Renal cortex interstitium (tissue), 11 donors: ENCODE data around the gene PLEKHD1. TPM values are rescaled to one million over a fixed set of nuclear protein-coding genes. Genes with fewer than 3 reads are reported as not detected.
A peak's percentile ranks its signal among the peaks of the same experiment; 100 is the strongest.

Source experiments
- DNase-seq, 11 donors: peaks; one replicate each; pipeline ENCODE4 v3.0.0-alpha.2; 2013; ENCODE audit warnings: low read depth in 9 of 11, low spot score in 4 of 11; ENCODE audit errors: extremely low read depth in 1 of 11
- polyA plus RNA-seq, 3 donors: library from polyadenylated mRNA; unstranded; fragments of 120-200 nt; gene quantifications; one replicate each; pipeline ENCODE4 v1.2.1, GENCODE V29; 2013; ENCODE audit not compliant: insufficient read length in 3 of 3

Gene PLEKHD1
- polyA plus RNA-seq, 3 donors: 4.4 to 5.0 (median 4.6) TPM

GRCh38 chr14:69500096-69500495, 15.6 kb downstream of the PLEKHD1 start:
- no peak for DNase-seq

DNA sequence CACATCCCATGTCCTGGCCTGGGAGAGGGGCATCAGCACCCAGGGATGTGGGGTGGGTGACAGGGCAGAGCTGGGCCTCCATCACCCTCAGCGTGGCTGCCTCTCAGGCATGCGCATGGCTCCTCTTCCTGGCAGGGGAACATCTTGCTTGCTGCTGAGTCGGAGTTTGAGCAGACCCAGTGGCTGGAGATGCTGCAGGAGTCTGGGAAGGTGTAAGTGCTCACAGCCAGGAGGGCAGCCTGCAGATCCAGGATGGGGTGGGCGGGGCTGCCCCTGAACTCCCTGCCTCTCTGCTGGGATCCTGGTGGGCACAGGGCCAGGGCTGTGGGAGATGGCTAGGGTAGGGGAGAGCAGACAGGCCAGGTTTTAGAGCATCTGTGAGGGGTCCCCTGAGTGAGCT, 16.2 kb downstream of the PLEKHD1 start:
- no peak for DNase-seq

- no peak for DNase-seq
These were observed 16.9 kb downstream of the PLEKHD1 start for GRCh38 chr14:69501423-69501838.

- no peak for DNase-seq
These were observed 20.2 kb downstream of the PLEKHD1 start for GRCh38 chr14:69504775-69505174.

GRCh38 chr14:69505338-69506240, 21.1 kb downstream of the PLEKHD1 start:
- DNase-seq: no peak

- DNase-seq: no peak
These were observed 21.7 kb downstream of the PLEKHD1 start for GRCh38 chr14:69506241-69506595.

GRCh38 chr14:69518289-69519101, 34.0 kb downstream of the PLEKHD1 start:
- DNase-seq: no peak

DNA sequence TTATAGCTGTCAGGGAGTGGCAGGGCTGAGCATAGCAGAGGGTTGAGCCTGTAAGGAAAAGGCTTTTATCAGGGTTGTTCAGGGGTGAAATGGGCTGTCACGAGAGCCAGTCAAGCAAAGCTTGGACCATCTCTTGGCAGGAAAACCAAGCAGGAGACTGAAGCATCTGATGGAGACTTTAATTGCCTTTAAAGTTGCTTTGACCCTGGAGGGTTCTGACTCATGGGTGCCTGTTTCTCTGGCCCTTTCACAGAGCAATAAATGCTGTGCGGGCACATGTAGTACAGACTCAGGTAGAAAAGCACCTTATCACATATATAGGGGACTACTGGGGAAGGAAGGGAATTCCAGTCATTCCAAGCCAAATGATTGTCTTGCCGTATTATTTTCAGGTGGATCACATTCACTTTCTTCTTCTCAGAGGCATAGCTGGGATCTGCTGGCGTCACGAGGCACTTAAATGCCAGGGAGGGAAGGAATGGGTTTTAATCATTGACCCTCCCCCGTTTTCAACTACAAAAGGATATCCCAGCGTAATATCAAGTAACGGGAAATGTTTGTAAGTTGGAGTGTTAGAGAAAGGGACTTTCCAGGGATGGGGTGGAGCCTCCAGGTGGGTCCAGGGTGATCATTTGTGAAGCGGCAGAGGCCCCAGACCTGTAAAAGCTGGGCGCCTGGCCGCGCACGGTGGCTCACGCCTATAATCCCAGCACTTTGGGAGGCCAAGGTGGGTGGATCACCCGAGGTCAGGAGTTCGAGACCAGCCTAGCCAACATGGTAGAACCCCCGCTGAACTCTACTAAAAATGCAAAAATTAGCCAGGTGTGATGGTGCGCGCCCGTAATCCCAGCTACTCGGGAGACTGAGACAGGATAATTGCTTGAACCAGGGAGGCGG, 34.9 kb downstream of the PLEKHD1 start:
- peak in 7 of 11 donors; percentile 17 to 56 (median 38) for DNase-seq

GRCh38 chr14:69522026-69522425, 37.5 kb downstream of the PLEKHD1 start:
- DNase-seq: no peak

- no peak for DNase-seq
These were observed 41.4 kb downstream of the PLEKHD1 start for GRCh38 chr14:69525896-69526295.

- no peak for DNase-seq
These were observed 43.1 kb downstream of the PLEKHD1 start for GRCh38 chr14:69527635-69528034.

- no peak for DNase-seq
These were observed 43.6 kb downstream of the PLEKHD1 start for GRCh38 chr14:69528143-69528542.

- DNase-seq: no peak
These were observed 44.4 kb downstream of the PLEKHD1 start for GRCh38 chr14:69528930-69529329.

DNA sequence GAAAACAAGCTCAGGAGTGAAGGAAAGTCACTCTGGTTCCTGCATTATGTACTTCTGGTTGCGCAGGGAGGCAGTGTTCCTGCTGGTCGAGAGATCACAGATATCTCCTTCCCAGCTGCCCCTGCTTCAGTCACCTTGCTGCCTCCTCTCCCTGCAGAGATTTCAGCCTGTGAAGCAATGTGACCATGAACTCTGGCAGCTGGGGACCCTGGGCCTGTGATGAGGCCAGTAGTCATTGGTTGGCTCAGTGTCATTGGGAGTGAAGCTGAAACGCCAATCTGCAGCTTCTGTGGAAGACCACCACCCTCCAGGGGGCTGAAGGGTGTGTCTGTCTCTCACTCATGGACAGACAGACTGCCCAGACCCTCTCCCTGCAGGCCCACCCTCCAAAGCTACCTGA, 45.0 kb downstream of the PLEKHD1 start:
- no peak for DNase-seq

GRCh38 chr14:69530095-69530494, 45.6 kb downstream of the PLEKHD1 start:
- no peak for DNase-seq

- no peak for DNase-seq
These were observed 46.6 kb downstream of the PLEKHD1 start for GRCh38 chr14:69531135-69531534.

DNA sequence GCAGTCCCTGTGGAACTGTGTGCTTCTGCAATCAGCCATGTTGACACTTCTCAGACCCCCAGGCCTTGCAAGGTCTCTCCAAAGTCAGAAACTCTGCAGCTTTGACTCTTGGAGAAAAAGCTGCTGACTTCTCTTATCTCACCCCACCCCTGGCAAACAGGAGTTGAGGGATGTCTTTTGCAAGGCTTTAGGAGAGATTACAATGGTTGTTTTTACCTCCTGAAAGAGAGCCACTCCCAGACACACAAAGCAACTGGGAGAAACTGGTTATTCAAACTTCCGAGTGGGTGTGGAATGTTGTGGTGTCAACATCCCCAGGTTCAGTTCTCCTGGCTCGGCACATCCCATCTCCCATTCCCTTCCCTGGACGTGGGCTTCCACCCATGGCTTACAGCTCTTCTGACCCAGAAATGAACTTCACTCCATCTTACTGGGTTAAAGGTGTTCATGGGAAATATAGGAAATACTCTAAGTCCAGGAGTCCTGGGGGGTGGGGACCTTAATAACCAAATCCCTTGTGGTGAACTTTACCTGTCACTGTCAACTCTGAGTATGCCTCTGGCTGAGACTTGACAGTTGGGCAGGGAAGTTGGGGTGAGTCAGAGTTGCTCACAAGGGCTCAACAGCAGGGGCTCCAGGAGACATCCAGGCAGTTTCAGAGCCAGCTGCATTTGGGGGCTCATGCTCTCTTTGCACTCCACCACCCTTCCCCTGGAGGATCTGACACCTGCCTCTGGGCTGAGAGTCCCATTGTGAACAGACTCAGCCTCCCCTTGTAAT, 48.2 kb downstream of the PLEKHD1 start:
- DNase-seq: no peak

DNA sequence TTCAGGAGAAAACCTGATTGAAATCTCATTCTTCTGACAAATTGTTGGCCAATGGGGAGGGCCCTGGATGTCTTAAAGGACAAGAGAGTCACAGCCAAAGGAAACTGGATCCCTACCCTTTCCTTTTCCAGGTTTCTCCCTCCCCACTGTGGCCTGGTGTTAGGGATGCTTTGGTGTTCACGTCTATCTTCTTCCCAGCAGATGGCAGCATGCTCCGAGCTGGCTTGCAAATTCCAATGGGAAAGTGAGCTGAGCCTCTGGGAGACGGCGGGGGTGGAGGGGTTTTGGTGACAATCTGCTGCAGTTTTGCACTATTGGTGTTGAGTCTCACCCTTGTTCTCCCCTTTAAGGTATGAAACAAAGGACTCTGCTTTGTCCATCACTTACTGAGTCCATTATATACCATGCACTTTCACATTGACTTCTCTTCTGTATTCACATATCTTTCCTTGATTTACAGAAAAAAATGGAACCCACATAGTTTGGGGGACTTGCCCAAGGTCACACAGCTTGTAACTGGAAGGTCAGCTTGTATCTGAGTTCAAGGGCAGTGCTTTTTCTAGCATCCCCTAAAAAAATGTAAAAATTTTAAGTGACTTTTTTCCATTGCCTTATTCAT, 50.8 kb downstream of the PLEKHD1 start:
- peak in 5 of 11 donors; percentile 26 to 49 (median 29) for DNase-seq
